A549 (cell line): Measurements from ENCODE around the gene TYMS. TPM values are rescaled to one million over a fixed set of nuclear protein-coding genes. Genes with fewer than 3 reads are reported as not detected.
A peak's percentile ranks its signal among the peaks of the same experiment; 100 is the strongest.

Source experiments
- ATAC-seq, 2 experiments: fragments of 200-7000 bp in 1 of 2; fragments of >200 bp in 1 of 2; cut with Nextera tagmentation in 1 of 2; cut with Tn5 transposase in 1 of 2; 3 replicates each; pipeline versions ENCODE4 v1.8.0 to v1.9.1; 2018 to 2020; ENCODE audit warnings: mild to moderate bottlenecking in 1 of 2, moderate library complexity in 1 of 2
- CTCF ChIA-PET: fragments of 300-600 bp; sonication (Branson Sonifier 250); formaldehyde crosslinking; extraction: SDS; loops from one replicate; lab custom pipeline; 2021; ENCODE audit warnings: antibody characterized with exemption, inconsistent platforms; lab: Yijun Ruan, JAX
- POLR2A ChIA-PET: fragments of 350-600 bp; formaldehyde crosslinking; extraction: SDS; loops from one replicate; lab custom pipeline; 2021; ENCODE audit warnings: antibody characterized with exemption, inconsistent platforms; lab: Yijun Ruan, JAX
- DNase-seq, 2 experiments: peaks; one replicate each; pipeline versions ENCODE4 v3.0.0 to v3.0.0-alpha.2; 2011 to 2016; ENCODE audit warnings: low read depth in 1 of 2, low spot score in 1 of 2
- FAIRE-seq: peaks from 2 replicates; lab custom pipeline; 2011; peaks lifted over from hg19 to GRCh38; lab: Jason Lieb, UNC
- H3K27ac ChIP-seq, 2 experiments: fragments of >200 bp; sonication (Bioruptor Twin); formaldehyde crosslinking; 3 replicates each; pipeline ENCODE4 v1.5.1; 2016 to 2017
- H3K4me1 ChIP-seq: fragments of >200 bp; sonication (Bioruptor Twin); formaldehyde crosslinking; 3 replicates; pipeline ENCODE4 v1.6.1; 2016
- H3K4me2 ChIP-seq: fragments of >200 bp; sonication (Bioruptor Twin); formaldehyde crosslinking; 3 replicates; pipeline ENCODE4 v1.6.1; 2016
- H3K4me3 ChIP-seq: fragments of >200 bp; sonication (Bioruptor Twin); formaldehyde crosslinking; 3 replicates; pipeline ENCODE4 v1.5.1; 2016
- H3K9me3 ChIP-seq: fragments of >200 bp; sonication (Bioruptor Twin); formaldehyde crosslinking; 3 replicates; pipeline ENCODE4 v1.6.1; 2016
- CBX2 ChIP-seq: fragments of 200-600 bp; sonication (generic); IDR thresholded peaks from 2 replicates; pipeline ENCODE4 v1.6.1; 2016; ENCODE audit warnings: low read depth, mild to moderate bottlenecking, borderline replicate concordance
- CBX8 ChIP-seq: fragments of 200-600 bp; sonication (generic); IDR thresholded peaks from 2 replicates; pipeline ENCODE4 v1.6.1; 2016
- CHD4 ChIP-seq: fragments of 200-600 bp; sonication (generic); IDR thresholded peaks from 2 replicates; pipeline ENCODE4 v1.6.1; 2016; ENCODE audit warnings: antibody characterized with exemption, mild to moderate bottlenecking, borderline replicate concordance
- EHMT2 ChIP-seq: fragments of 200-600 bp; sonication (generic); IDR thresholded peaks from 2 replicates; pipeline ENCODE4 v1.6.1; 2016; ENCODE audit warnings: antibody characterized with exemption, low read depth, mild to moderate bottlenecking, moderate library complexity
- EP300 ChIP-seq, 2 experiments: fragments of >200 bp; sonication (Bioruptor Twin); formaldehyde crosslinking; IDR thresholded peaks; 2 replicates in 1 of 2; 3 replicates in 1 of 2; pipeline ENCODE4 v1.6.1; 2016 to 2017
- ESRRA ChIP-seq: fragments of 150-350 bp; IDR thresholded peaks from 2 replicates; pipeline ENCODE4 v1.6.1; 2014; ENCODE audit warnings: mild to moderate bottlenecking, low read length, borderline replicate concordance
- FOXS1 ChIP-seq: fragments of 250-450 bp; sonication (Bioruptor Pico); IDR thresholded peaks from 2 replicates; pipeline ENCODE4 v1.5.0; 2020; ENCODE audit warnings: mild to moderate bottlenecking, moderate library complexity
- JUN ChIP-seq, 2 experiments: fragments of >200 bp; sonication (Bioruptor Twin); formaldehyde crosslinking; IDR thresholded peaks; 2 replicates in 1 of 2; 3 replicates in 1 of 2; pipeline ENCODE4 v1.6.1; 2016 to 2017
- JUNB ChIP-seq: fragments of >200 bp; sonication (Bioruptor Twin); formaldehyde crosslinking; IDR thresholded peaks from 2 replicates; pipeline ENCODE4 v1.6.1; 2016
- KDM1A ChIP-seq: fragments of 200-600 bp; sonication (generic); IDR thresholded peaks from 2 replicates; pipeline ENCODE4 v1.6.1; 2016; ENCODE audit warnings: low read depth, mild to moderate bottlenecking
- NFE2L2 ChIP-seq: fragments of 150-350 bp; conservative IDR thresholded peaks from 2 replicates; pipeline ENCODE4 v1.6.1; 2014; ENCODE audit warnings: low read length
- NPAS2 ChIP-seq: fragments of 250-450 bp; sonication (Bioruptor Pico); IDR thresholded peaks from 2 replicates; pipeline ENCODE4 v1.8.0; 2022; ENCODE audit warnings: mild to moderate bottlenecking, moderate library complexity, borderline replicate concordance
- POLR2A ChIP-seq: IDR thresholded peaks from 2 replicates; pipeline ENCODE4 v1.6.1; 2012; ENCODE audit warnings: mild to moderate bottlenecking, low read length
- RARB ChIP-seq: fragments of 250-450 bp; sonication (Bioruptor Pico); IDR thresholded peaks from 2 replicates; pipeline ENCODE4 v1.8.0; 2021; ENCODE audit warnings: mild to moderate bottlenecking, moderate library complexity
- RCOR1 ChIP-seq: fragments of 150-350 bp; IDR thresholded peaks from 2 replicates; pipeline ENCODE4 v1.6.1; 2014; ENCODE audit warnings: antibody characterized with exemption, low read length, low read depth
- RFX5 ChIP-seq: fragments of 450-650 bp; IDR thresholded peaks from 2 replicates; pipeline ENCODE4 v1.7.1; 2014; ENCODE audit warnings: antibody characterized with exemption, mild to moderate bottlenecking, moderate library complexity
- SMC3 ChIP-seq: fragments of >200 bp; sonication (Bioruptor Twin); formaldehyde crosslinking; IDR thresholded peaks from 3 replicates; pipeline ENCODE4 v1.6.1; 2018; ENCODE audit warnings: inconsistent platforms
- SREBF2 ChIP-seq: fragments of 450-650 bp; IDR thresholded peaks from 2 replicates; pipeline ENCODE4 v1.6.1; 2014; ENCODE audit warnings: mild to moderate bottlenecking, moderate library complexity
- TFCP2L1 ChIP-seq: fragments of 250-450 bp; sonication (Bioruptor Pico); IDR thresholded peaks from 2 replicates; pipeline ENCODE4 v1.5.0; 2021; ENCODE audit warnings: mild to moderate bottlenecking
- TP53 ChIP-seq: fragments of 250-450 bp; sonication (Bioruptor Pico); IDR thresholded peaks from 2 replicates; pipeline ENCODE4 v1.5.0; 2021; ENCODE audit warnings: mild to moderate bottlenecking, moderate library complexity
- USF2 ChIP-seq: fragments of 450-650 bp; IDR thresholded peaks from 2 replicates; pipeline ENCODE4 v1.6.1; 2014; ENCODE audit warnings: antibody characterized with exemption
- ZFP36 ChIP-seq: fragments of 450-650 bp; IDR thresholded peaks from 2 replicates; pipeline ENCODE4 v1.6.1; 2014; ENCODE audit warnings: borderline replicate concordance; ENCODE audit not compliant: partially characterized antibody
- ZNF302 ChIP-seq: fragments of 250-450 bp; sonication (Bioruptor Pico); IDR thresholded peaks from 2 replicates; pipeline ENCODE4 v1.9.0; 2021; ENCODE audit warnings: inconsistent platforms, mild to moderate bottlenecking, moderate library complexity
- WGBS: methylation state at CpG from one replicate; pipeline ENCODE4 v1.1.6; 2017; ENCODE audit errors: missing lambda C conversion rate; 5-methylcytosine and 5-hydroxymethylcytosine counted together
- polyA plus RNA-seq, 4 experiments: library from polyadenylated mRNA; depleted of rRNA in 3 of 4; stranded (reverse); fragments of >200 nt; fragmentation: RNase III in 1 of 4; extraction: RNeasy Plus Mini Kit Qiagen cat#74134 plus additional on column Dnase treatment in 1 of 4; gene quantifications; 2 replicates in 3 of 4; 3 replicates in 1 of 4; pipeline ENCODE4 v1.2.3, GENCODE V29; 2011 to 2017
- TF ChIP-seq, protein P1 (sequence below): IDR thresholded peaks from 2 replicates; pipeline ENCODE4 v1.6.1; 2012; ENCODE audit warnings: low read depth, borderline replicate concordance
- TF ChIP-seq, protein P2 (sequence below): fragments of >200 bp; sonication (Bioruptor Twin); formaldehyde crosslinking; IDR thresholded peaks from 2 replicates; pipeline ENCODE4 v1.6.1; 2016
- TF ChIP-seq, protein P3 (sequence below): IDR thresholded peaks from 2 replicates; pipeline ENCODE4 v1.6.1; 2012

TYMS gene
- polyA plus RNA-seq, 2 of the 4 experiments (the other 2 are of a cell fraction) = 118 to 173 TPM

- FAIRE-seq = no peak
- no peak overlapping the region for H3K27ac ChIP-seq
- CTCF ChIA-PET = interaction anchor here (1.4 kb wide), 1 partner anchor 157 kb away, joined by 4 read pairs; no protein-coding TSS in a partner anchor
- no peak overlapping the region for H3K4me2 ChIP-seq
- TF ChIP-seq USF2 = no peak
- TF ChIP-seq, protein P1, sequence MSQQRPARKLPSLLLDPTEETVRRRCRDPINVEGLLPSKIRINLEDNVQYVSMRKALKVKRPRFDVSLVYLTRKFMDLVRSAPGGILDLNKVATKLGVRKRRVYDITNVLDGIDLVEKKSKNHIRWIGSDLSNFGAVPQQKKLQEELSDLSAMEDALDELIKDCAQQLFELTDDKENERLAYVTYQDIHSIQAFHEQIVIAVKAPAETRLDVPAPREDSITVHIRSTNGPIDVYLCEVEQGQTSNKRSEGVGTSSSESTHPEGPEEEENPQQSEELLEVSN = no peak
- no peak for TF ChIP-seq SMC3
- TF ChIP-seq JUNB = no peak
- no peak for TF ChIP-seq NPAS2 (CRISPR knock-in tag)
- no peak for TF ChIP-seq JUN (IDR thresholded peaks at IDR 0.05)
- no peak for TF ChIP-seq TP53 (CRISPR knock-in tag)
- no peak for TF ChIP-seq ZFP36
- H3K4me3 ChIP-seq = no peak overlapping the region
- WGBS = 79% methylated on average over 5 of the region's 5 CpGs
- ATAC-seq = no peak
- H3K9me3 ChIP-seq = no peaks in the 10 kb centered on the region
- no peaks in the 10 kb centered on the region for H3K4me1 ChIP-seq
- POLR2A ChIA-PET = no interaction called here
- DNase-seq = no peak
These were observed 16.3 kb downstream of the TYMS start for GRCh38 chr18:673769-674168.

DNA sequence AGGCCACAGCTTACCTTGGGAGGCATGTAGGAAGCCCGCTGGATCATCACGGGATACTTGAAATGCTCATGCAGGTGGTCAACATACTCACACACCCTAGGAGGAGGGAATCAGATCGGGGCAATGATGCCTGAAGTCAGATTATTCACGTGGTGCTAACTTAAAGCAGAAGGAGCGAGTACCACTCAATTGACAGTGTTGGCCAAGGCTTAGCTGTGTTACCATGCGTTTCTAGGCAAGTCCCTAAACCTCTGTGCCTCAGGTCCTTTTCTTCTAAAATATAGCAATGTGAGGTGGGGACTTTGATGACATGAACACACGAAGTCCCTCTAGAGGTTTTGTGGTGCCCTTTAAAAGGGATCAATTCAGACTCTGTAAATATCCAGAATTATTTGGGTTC lies 17.9 kb downstream of the TYMS start:
- CTCF ChIA-PET = no interaction called here
- FAIRE-seq (no peak), ATAC-seq (no peak; a peak in 1 of 6 replicates), DNase-seq (no peak)
- no peaks in the 10 kb centered on the region for H3K9me3 ChIP-seq
- no peaks in the 10 kb centered on the region for H3K4me1 ChIP-seq
- H3K27ac ChIP-seq = no peak overlapping the region
- WGBS = 92% methylated on average over 7 of the region's 7 CpGs
- no peak overlapping the region for H3K4me2 ChIP-seq
- POLR2A ChIA-PET = no interaction called here
- H3K4me3 ChIP-seq = no peak overlapping the region
- TF ChIP-seq ZNF302 (CRISPR knock-in tag) = no peak
- TF ChIP-seq RFX5 = peak; percentile 88

- Histone ChIP-seq H3K9me3 (no peaks in the 10 kb centered on the region), H3K4me1 (no peaks in the 10 kb centered on the region), H3K4me2 (no peak overlapping the region), H3K4me3 (no peak overlapping the region), H3K27ac (no peak overlapping the region)
- 87% methylated on average over 5 of the region's 5 CpGs for WGBS
- TF ChIP-seq KDM1A = no peak
- TF ChIP-seq, protein P2, sequence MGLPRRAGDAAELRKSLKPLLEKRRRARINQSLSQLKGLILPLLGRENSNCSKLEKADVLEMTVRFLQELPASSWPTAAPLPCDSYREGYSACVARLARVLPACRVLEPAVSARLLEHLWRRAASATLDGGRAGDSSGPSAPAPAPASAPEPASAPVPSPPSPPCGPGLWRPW = no peak
- no peak for TF ChIP-seq TFCP2L1 (CRISPR knock-in tag)
- no peak for TF ChIP-seq CHD4
- no peak for TF ChIP-seq SREBF2
- no peak for TF ChIP-seq POLR2A
- TF ChIP-seq, protein P3, sequence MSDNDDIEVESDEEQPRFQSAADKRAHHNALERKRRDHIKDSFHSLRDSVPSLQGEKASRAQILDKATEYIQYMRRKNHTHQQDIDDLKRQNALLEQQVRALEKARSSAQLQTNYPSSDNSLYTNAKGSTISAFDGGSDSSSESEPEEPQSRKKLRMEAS = no peak
- TF ChIP-seq FOXS1 = no peak
- no peak for TF ChIP-seq USF2
- no peak for TF ChIP-seq JUNB
- TF ChIP-seq CBX8 = no peak
- ChIA-PET CTCF (no interaction called here), POLR2A (no interaction called here)
- ATAC-seq (no peak), DNase-seq (no peak), FAIRE-seq (no peak)
These were observed 18.6 kb downstream of the TYMS start for GRCh38 chr18:676069-676468.

GRCh38 chr18:676736-677135 lies 19.3 kb downstream of the TYMS start:
- no peak overlapping the region for H3K4me3 ChIP-seq
- ATAC-seq (no peak), FAIRE-seq (no peak)
- WGBS = 88% methylated on average over 3 of the region's 3 CpGs
- H3K4me1 ChIP-seq = no peaks in the 10 kb centered on the region
- no peak overlapping the region for H3K27ac ChIP-seq
- no peak for TF ChIP-seq ESRRA
- TF ChIP-seq CBX2 = no peak
- TF ChIP-seq RARB (CRISPR knock-in tag) = no peak
- no peak for TF ChIP-seq EP300 (IDR thresholded peaks at IDR 0.05)
- TF ChIP-seq RCOR1 = no peak
- no peak for TF ChIP-seq CBX8
- TF ChIP-seq NFE2L2 = no peak
- TF ChIP-seq EHMT2 = no peak
- TF ChIP-seq, all 56 proteins: peak for 0
- POLR2A ChIA-PET = no interaction called here
- CTCF ChIA-PET = no interaction called here
- Histone ChIP-seq H3K9me3 (no peaks in the 10 kb centered on the region), H3K4me2 (no peak overlapping the region)
- DNase-seq = no peak
